HG02610 (cell line): ENCODE results near the gene OPA1.

Source experiments
- ATAC-seq: cut with Tn5 transposase; IDR thresholded peaks from one replicate; pipeline ENCODE4 v1.9.1; 2021; ENCODE audit warnings: mild to moderate bottlenecking, moderate library complexity; ENCODE audit not compliant: unreplicated experiment

Gene OPA1

GRCh38 chr3:193704431-193704830, 111.4 kb downstream of the OPA1 start:
- ATAC-seq: no peak

- no peak for ATAC-seq
Observed at GRCh38 chr3:193708270-193708669, 115.3 kb downstream of the OPA1 start.

DNA sequence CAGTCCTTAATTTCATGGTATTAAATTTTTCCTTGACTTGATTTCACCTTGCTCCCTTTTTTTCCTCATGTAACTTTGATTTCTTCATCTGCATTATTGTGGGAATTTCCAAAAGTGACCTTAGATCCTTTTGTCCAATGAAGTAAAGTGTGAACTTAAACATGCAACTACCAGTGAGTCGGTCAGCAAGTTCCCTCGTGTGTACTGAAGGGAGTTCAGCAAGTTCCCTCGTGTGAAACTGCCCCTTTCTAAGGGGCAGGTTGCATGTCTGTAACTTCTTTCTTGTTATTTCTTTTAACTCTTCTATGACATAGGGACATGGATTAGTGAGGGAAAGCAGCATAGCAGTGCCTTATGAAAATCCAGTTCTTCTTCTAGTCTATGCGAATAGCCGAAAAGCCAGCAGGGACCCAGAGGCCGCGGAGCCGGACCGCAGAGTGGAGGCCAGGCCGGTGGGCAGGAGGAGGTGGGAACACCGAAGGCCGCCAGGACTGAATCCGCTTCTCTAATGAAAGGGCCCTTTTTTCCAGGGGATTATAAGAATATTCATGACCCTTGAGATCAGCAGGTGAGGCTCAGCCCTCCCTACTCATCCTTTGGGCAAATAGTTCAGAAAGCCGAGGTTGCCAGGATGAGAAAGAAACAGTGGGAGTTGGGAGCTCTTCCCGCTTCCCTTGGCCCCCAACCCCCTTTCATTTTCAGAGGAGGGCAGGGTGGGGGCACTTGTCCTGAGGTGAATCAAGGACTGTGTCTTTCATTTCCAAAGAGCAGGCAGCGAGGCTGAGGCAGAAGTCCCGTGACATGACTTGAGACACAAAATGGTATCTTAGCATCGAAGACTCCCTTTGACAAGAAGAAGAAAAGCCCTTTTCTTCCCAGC, 117.5 kb downstream of the OPA1 start:
- no peak for ATAC-seq

GRCh38 chr3:193711166-193711485, 118.1 kb downstream of the OPA1 start:
- ATAC-seq: no peak

- ATAC-seq: no peak
Observed at GRCh38 chr3:193711523-193711963, 118.5 kb downstream of the OPA1 start.

GRCh38 chr3:193711964-193712598, 119.1 kb downstream of the OPA1 start:
- ATAC-seq: no peak

DNA sequence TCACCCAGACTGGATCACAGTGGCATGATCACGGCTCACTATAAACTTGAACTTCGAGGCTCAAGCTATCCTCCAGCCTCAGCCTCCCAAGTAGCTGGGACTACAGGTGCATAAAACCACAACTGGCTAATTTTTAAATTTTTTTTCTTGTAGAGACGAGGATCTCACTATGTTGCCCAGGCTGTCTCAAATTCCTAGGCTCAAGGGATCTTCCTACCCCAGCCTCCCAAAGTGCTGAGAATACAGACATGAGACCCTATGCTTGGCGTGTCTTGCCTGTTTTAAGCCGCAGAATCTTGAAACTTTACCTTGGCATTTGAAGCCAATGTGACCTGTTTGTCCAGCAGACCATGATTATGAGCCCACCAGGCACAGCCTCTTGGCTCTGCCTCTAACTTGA, 119.9 kb downstream of the OPA1 start:
- ATAC-seq: no peak

DNA sequence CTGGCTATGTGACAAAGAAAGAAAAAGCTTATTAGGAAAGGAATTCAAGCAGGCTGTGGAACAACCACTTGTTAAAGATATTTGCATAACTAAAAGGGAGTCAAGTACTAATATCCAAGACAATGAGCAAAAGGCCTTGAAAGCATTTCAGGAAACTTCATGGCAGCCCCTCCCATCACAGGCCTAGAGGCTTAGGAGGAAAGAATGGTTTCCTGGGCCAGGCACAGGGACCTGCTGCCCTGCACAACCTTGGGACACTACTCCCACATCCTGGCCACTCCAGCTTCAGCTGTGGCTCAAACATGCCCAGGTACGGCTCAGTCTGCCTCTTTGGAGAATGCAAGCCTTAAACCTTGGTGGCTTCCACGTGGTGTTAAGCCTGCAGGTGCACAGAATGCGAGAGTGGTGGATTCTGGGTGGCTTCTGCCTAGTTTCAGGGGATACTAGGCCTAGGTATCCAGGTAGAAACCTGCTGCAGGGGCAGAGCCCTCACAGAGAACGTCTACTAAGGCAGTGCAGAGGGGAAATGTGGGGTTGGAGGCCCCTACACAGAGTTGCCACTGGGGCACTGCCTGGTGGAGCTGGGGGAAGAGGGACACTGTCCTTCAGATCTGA, 121.6 kb downstream of the OPA1 start:
- ATAC-seq: no peak

DNA sequence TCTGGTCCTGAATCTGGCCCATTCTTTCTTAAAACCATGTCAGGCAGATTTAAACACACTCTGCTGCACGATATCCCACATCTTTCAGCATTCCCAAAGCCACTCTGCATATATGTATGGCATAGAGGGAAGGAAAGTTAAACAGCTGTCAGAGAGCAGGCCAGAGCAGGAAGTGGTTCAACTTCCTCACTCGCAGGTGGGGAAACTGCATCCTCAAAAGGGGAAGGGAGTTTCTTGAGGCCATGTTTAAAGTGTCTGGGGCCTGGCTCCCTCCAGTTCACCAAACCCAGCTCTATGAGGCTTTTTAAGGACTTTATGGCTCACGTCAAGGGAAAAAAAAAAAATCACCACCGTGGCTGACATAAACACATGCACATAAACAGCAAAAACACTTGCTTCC, 123.1 kb downstream of the OPA1 start:
- ATAC-seq: no peak

DNA sequence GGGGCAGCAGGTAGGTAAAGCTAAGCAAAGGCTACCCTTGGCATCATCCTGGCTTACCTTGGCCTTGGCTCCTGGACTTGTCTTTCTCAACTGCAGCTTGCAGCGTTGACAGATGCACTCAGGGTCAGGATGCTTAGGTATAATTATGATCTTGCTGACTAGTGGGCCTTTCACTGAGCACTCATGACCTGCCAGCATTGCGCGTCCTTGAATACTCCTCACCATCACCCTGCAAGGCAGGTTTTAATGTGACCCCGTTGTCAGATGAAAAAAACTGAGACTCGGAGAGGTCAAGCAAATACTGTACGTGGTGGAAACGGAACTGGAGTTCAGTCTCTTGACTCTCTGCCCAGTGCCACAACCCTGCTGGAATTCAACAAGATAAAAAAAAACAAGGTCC, 126.7 kb downstream of the OPA1 start:
- no peak for ATAC-seq

DNA sequence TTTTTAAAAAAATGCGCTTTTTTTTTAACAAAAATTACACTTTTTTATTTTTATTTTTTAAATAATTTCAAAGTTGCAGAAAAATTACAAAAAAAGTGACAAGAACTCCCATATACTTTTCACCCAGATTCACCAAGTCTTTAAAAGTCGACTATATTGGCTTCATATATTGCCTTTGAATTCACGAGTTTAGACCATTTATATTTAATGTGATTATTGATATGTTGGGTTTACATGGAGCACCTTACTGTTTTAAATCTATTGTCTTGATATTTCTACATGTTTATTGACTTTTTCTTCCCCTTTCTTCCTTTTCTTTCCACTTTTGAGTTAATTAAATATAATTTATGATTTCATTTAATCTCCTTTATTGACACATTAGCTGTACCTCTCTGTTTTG, 127.2 kb downstream of the OPA1 start:
- no peak for ATAC-seq

GRCh38 chr3:193722566-193722965, 129.6 kb downstream of the OPA1 start:
- no peak for ATAC-seq

DNA sequence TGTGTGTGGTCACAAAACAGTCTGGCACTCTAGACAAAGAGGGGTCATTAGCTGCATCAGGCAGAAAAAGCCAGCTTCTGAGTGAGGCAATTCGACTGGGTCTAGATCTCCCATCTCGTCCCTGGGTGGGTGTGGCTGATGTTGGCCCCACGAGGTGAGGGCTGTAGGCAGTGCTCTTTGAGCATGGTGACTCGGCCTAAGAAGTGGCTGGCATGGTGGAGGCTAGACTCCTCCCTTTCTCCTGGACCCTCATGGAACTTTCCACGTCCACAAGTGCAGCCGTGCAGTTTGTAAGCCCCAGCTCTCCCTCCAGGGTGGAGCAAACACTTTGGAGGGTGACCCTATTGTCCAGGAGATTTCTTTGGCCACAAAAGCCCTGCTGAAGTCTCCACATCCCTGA, 134.1 kb downstream of the OPA1 start:
- ATAC-seq: no peak

DNA sequence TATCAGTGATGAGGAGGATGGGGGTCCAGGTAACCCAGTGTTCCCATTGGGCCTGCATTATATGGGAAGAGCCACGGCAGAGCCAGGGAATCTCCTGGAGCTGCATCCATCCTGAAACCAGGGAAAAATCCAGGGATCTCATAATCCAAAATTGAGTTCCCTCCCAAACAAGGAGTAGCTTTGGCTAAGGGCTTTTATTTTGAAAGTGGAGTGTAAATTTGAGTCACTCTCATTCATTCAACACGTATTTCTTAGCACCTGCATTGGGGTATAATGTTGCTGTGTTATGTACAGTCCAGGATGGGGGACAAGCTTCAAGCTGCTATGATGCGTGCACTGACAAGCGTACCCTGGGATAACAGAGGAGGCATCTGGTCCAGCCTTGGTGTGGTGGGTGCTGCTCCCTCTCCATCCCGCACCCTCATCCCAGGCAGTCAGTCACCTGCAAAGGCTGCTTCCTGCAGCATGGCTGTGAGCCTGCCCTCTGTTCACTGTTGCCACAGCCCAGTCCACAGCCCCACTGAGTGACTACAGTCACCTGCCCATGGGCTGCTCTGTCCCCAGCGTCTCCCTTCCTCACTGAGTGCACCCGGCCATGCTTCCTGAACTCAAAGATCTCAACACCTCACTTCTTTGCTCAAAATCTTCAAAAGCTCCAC, 135.6 kb downstream of the OPA1 start:
- ATAC-seq: no peak

DNA sequence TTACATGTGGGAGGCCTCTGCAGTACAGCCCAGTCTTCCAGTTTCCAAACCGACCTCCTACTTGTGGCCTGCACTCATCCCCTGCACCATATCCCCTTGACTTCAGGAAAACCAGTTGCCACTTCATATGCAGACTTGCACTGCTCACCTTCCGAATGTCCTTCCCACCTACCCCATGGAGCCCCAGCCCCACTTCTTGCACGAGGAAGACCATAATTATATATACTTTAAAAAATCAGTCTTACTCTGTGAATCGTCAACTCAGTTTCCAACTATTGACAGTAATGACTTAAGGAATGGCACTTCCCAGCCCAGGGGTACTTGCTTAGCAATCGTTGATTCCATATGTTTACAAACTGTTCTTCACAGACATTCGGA, 136.1 kb downstream of the OPA1 start:
- ATAC-seq: no peak

DNA sequence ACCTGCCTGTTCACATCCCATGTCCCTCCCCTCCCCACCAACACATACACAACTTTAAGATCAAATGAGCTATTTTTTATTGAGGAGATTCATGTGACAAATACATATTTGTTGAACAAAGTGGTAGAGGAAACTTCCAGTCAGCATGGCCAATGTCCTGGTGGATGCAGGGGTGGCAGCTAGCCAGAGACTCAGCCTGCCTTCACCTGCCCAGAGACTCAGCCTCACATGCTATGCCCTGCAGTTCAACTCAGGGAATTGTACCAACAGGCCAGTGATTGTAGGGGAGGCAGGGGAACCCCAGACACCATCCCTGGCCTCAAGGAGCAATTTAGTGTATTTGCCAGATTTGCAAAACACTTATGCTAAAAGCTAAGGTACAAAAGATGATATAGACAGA, 136.6 kb downstream of the OPA1 start:
- ATAC-seq: no peak

DNA sequence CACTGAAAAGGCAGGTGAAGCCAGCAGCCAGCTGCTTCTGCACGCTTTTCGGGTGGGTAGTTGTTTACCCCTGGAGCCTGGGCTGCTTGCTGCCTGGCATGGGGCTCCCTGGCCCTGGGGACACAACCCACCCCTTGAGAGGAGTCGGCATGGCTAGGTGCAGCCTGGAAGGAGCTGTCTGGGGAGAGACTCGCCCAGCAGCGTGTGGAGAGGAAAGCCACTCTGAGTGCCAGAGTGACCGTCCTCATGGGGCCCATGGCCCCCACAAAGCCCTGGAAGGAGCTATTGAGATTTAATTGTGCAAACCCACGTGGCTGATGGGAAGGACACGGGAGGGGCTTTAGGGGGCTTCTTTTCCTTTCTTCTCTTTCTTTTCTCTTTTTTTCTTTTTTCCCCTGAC, 137.5 kb downstream of the OPA1 start:
- no peak for ATAC-seq

DNA sequence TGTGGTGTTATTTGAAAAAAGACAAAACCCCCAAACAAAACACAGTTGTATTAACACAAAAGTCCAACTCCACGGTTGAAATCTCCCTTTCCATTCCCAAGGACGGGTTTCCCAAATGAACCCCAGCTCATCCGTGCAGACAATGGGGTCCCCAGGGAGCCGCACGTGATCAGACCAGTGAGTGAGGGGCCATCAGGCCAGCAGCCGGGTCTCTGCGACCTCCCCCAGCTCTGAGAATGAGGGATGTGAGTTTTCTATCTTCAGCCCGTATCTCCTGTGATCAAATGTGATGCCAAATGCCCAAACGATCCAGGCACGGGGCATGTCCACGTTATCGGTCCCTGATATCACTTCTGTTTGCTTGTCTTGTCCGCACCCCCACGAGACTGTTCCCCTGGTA, 138.0 kb downstream of the OPA1 start:
- no peak for ATAC-seq

- ATAC-seq: no peak
Observed at GRCh38 chr3:193731656-193732055, 138.6 kb downstream of the OPA1 start.

DNA sequence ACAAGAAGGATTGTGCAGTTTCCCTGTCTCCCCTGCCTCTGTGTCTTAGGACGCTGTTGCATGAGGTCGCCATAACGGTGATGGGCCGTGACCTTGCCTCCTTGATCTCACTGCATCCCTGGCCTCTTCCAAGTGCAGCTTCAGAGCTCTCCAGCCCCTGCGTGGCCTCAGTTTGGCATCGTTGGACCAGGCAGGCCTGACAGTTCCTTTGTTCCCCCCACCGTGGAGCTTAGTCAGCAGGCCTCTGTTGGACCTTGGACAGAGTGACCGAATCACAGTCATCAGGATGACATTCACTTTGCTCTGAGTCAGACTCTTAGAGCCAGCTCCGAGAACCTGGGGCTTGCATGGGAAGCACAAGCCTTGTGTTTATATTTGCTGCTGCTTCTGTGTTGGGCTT, 139.4 kb downstream of the OPA1 start:
- ATAC-seq: no peak

GRCh38 chr3:193732827-193733226, 139.8 kb downstream of the OPA1 start:
- no peak for ATAC-seq
